Islet precursor cell (in vitro differentiated cells): ENCODE measurements around the gene FBN2.

Source experiments
- DNase-seq: peaks from one replicate; pipeline ENCODE4 v3.0.0-alpha.2; 2018

The FBN2 gene

DNA sequence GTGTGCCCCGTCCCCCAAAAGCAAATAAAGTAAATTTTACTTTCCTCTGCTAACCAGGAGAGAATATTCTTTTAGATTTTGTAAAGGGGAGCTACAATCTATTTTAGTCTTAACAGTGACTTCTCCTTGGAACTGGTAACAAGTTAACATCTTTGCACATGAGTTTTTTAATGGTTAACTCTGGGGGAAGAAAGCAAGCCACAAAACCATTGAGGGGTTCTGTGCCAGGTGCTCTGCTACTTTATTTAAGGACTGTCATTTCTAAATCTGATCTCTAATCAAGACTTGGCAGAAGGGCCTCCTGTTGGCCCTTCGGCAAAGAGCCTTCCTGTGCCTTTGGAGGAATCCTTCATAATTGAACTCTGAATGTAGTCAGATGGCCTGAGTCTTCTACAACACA lies 301.0 kb downstream of the FBN2 start:
- no peak for DNase-seq

DNA sequence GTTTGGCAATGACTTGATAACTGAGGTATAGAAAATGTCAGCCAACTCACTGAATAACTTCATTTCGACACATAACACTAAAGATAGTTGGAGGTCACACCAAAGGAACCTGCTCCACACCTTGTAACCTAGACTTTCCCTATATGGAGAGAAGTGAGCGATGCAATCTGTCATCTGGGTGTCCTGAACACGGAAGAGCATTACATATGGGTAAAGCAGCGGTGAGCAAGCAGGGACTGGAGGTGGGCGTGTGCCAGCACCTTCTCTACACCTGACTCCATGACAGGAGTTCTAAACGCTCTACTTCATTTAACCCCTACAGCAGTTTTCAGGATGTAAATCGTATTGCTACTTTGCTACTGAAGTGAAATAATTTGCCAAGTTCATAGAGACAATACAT lies 301.7 kb downstream of the FBN2 start:
- no peak for DNase-seq

- no peak for DNase-seq
Observed at GRCh38 chr5:128234928-128235641, 303.0 kb downstream of the FBN2 start.

DNA sequence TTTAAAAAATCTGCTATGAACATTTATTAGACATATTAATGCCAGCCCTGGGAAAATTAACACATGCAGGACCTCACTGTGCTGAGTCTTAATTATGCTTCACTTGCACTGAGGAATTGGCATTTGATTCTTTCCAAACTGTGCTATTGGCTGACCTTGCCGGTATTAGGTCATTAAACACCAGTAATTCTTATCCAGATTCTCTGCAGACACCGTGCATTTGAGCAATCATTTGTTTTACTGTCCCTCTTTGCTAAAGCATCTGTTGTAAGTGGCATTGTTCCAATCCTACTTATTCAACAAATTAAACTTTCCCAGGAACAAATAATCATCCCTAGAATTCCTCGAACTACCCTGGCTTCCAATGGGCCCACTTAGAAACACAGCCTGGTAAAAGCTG lies 309.5 kb downstream of the FBN2 start:
- DNase-seq = no peak

DNA sequence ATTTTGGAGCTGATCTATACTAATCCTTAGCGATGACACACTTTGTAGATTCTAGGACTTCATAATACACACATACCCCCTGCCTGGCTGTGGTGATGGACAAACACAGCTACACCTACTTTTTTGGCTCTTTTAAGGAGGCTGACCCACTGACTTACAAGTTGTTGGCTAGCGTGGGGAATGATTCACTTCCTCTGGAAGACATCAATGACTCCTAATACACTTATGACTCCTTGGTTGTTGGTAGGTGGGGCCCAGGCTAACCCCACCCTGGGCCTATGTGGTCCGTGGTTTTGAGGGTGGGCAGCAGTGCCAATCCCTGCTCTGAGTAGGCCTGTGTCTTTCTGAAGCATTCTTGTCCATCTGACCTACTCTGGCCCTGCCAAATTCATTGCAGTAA lies 310.0 kb downstream of the FBN2 start:
- no peak for DNase-seq

DNA sequence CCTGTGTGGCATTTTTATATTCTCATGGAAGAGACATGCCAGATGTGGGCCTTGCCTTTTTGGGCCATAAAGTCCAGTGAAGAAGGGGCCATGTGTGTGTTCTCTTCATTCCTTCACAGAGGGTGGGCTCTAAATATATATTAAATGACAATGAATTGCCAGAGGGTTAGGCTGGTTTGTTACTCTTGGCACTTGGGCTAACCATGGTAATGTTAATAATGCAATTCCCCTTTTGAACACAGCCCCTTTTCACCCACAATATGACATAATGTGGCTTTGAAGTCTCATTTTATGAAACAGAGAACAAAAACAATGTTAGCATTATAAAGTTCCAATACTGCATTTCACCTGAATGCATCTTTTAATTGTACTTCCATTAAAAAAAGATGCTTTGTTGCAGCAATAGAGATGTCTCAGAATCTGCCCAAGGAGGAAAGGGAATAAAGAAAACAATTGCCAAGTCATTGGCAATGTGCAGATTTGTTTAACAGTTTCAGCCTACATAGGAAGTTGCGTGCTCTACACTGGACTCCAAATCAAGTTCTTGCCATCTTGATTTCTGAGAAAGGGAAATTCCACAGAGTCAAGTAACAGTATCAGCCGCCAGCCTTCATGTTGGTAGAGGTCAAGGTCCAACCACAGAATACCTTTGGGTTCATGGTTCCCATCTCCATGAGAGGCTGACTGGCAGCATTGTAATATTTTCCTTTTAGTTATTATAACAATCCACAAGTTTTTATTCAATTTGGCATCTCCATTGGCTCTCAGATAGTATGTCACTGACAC lies 312.6 kb downstream of the FBN2 start:
- DNase-seq = no peak

DNA sequence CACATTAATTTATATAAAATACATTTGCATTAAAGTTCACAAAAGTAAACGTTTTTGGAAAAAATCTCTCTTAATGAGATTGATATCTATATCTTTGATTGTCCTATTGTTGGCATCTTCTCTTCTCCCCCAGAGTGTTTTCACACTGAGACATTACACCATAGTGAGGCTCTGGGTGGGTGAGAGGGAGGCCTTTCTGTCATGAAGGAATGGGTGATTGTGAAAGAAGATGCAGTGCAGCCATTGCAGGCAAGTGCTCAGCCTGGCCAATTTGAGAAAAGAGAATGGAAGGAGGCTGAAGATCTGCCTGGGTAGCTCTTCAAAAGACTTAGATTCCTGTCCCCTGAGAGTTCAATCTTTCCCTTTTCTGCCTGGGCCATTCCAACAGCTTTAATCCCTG lies 313.7 kb downstream of the FBN2 start:
- DNase-seq = no peak

GRCh38 chr5:128220841-128221240 lies 317.2 kb downstream of the FBN2 start:
- DNase-seq = no peak

DNA sequence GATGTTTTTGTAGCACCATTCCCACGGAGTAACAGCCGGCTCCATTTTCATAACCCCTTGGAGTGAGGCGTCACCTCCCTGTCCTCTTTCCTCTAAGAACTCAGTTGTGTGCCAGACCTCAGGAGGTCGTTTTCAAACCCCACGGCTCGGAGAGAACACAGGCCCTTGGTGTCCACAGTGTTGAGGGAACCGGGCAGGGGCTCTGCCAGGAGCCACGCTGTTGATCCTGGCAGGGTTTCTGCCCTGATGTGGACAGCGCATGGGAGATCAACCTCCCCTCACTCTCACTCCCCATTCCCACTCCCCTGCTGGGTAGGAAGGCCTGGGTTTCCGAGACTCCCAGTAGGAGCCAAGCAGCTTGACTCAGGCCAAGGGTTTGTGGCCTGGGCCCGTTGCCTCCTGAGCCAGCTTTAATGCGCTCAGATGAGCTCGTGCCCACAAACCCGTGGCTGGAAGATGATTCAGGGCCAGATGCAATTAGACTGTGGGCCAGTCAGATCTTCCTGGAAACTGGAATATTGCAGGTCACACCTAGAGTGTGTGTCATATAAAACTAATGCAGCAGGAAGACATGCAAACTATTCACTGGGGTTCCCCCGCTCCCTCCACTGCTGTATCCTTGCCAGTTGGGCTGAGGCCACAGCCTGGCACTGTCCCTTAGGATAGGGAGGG lies 321.0 kb downstream of the FBN2 start:
- DNase-seq = no peak

GRCh38 chr5:128216285-128216684 lies 321.8 kb downstream of the FBN2 start:
- DNase-seq = no peak

DNA sequence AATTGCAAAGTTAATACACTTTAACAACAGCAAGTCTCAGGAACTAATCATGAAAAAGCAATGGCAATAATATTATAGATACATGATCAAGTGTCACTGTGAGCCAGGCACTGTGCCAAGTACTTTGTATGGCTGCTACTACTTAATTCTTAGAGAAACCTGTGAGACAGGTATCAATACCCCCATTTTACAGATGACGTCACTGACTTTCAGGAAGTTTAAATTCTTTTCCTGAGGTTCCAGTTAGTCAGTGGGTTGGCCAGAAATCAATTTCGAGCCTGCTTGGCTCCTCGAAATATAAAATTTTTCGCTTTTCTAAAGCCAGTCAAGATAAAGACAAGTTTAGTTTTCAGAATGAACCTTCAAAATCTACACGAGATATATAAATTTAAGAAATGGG lies 324.2 kb downstream of the FBN2 start:
- no peak for DNase-seq

- peak; percentile 69 for DNase-seq
Observed at GRCh38 chr5:128213340-128213739, 324.7 kb downstream of the FBN2 start.

- no peak for DNase-seq
Observed at GRCh38 chr5:128212191-128212806, 325.7 kb downstream of the FBN2 start.

DNA sequence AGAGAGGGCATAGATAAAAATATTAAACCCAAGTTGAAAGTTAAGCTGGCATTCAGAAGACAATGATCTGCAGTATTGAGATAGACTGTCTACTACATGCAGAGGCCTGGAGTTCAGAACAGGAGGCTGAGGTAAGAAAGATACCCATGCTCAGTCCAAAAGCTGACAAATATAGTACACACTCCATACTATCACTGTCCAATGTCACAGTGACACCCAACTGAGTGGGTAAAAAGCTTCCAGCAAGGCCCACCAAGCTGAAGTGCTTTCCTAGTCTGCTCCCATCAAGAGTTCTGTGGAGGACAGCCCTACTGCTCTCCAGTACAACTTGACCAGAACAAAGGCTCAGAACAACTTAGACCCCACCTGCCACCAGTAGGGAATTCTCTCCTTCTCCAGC lies 329.6 kb downstream of the FBN2 start:
- no peak for DNase-seq
